Fibroblast of lung (primary cell): ENCODE data around the gene KIAA1755. TPM values are rescaled to one million over a fixed set of nuclear protein-coding genes. Genes with fewer than 3 reads are reported as not detected.

ENCODE experiments used
- DNase-seq, 2 donors: peaks; one replicate each; pipeline versions ENCODE4 v3.0.0 to v3.0.0-alpha.2; 2010; ENCODE audit warnings: low read depth in 2 of 2
- H2AFZ ChIP-seq: 2 replicates; pipeline ENCODE4 v1.5.1; 2012; ENCODE audit warnings: low read length, control low read depth, inconsistent platforms
- H3K27ac ChIP-seq: 2 replicates; pipeline ENCODE4 v1.5.1; 2011; ENCODE audit warnings: low read length, control low read depth; ENCODE audit not compliant: insufficient read depth
- H3K27me3 ChIP-seq: 2 replicates; pipeline ENCODE4 v1.5.1; 2011; ENCODE audit warnings: mild to moderate bottlenecking, low read length; ENCODE audit not compliant: control insufficient read depth, insufficient read depth
- H3K36me3 ChIP-seq: 2 replicates; pipeline ENCODE4 v1.5.1; 2011; ENCODE audit warnings: low read length; ENCODE audit not compliant: control insufficient read depth, insufficient read depth
- H3K4me1 ChIP-seq: 2 replicates; pipeline ENCODE4 v1.5.1; 2011; ENCODE audit warnings: low read length; ENCODE audit not compliant: control insufficient read depth, insufficient read depth; ENCODE audit errors: extremely low read depth
- H3K4me2 ChIP-seq: 2 replicates; pipeline ENCODE4 v1.5.1; 2011; ENCODE audit warnings: low read length, control low read depth; ENCODE audit not compliant: insufficient read depth; ENCODE audit errors: extremely low read depth
- H3K4me3 ChIP-seq, 4 experiments: fragments of 200-600 bp in 1 of 4; sonication (generic) in 1 of 4; replicated peaks in 1 of 4; 2 replicates each; pipeline ENCODE4 v1.5.1; 2011 to 2016; ENCODE audit warnings: low read length in 4 of 4, low read depth in 3 of 4, mild to moderate bottlenecking in 3 of 4, control low read depth in 2 of 4, inconsistent platforms in 1 of 4, mixed read lengths in 1 of 4; ENCODE audit not compliant: insufficient read depth in 1 of 4; ENCODE audit errors: control extremely low read depth in 1 of 4
- H3K79me2 ChIP-seq: 2 replicates; pipeline ENCODE4 v1.5.1; 2012; ENCODE audit warnings: mild to moderate bottlenecking, low read length, inconsistent platforms; ENCODE audit not compliant: control insufficient read depth, insufficient read depth
- H3K9ac ChIP-seq: 2 replicates; pipeline ENCODE4 v1.5.1; 2011; ENCODE audit warnings: mild to moderate bottlenecking, low read length, control low read depth; ENCODE audit not compliant: insufficient read depth
- H3K9me3 ChIP-seq: 2 replicates; pipeline ENCODE4 v1.5.1; 2012; ENCODE audit warnings: low read depth, low read length; ENCODE audit not compliant: control insufficient read depth, insufficient read depth
- H4K20me1 ChIP-seq: 2 replicates; pipeline ENCODE4 v1.5.1; 2011; ENCODE audit warnings: low read length; ENCODE audit not compliant: control insufficient read depth, insufficient read depth; ENCODE audit errors: extremely low read depth
- EZH2 ChIP-seq: IDR thresholded peaks from 2 replicates; pipeline ENCODE4 v1.5.1; 2012; ENCODE audit warnings: low read length, control low read depth, mild to moderate bottlenecking; ENCODE audit errors: missing control alignments
- polyA plus RNA-seq, 2 donors: library from polyadenylated mRNA; depleted of rRNA in 1 of 2; stranded (reverse) in 1 of 2; unstranded in 1 of 2; fragments of >200 nt; gene quantifications; 2 replicates each; pipeline ENCODE4 v1.2.1, GENCODE V29; 2011 to 2012; ENCODE audit warnings: missing spikeins in 1 of 2
- total RNA-seq: library from RNA; depleted of rRNA; stranded (reverse); fragments of >200 nt; gene quantifications from 2 replicates; pipeline ENCODE4 v1.2.1, GENCODE V29; 2014
- TF ChIP-seq, protein P1 (sequence below), 2 donors: IDR thresholded peaks in 1 of 2; conservative IDR thresholded peaks in 1 of 2; 1 replicate in 1 of 2; 2 replicates in 1 of 2; pipeline ENCODE4 v1.5.1; 2011 to 2012; ENCODE audit warnings: low read length in 2 of 2, control low read depth in 1 of 2, inconsistent platforms in 1 of 2, low read depth in 1 of 2, mild to moderate bottlenecking in 1 of 2

Gene KIAA1755
- total and polyA plus RNA-seq, 2 donors (not counting 1 experiment from before 2014, with no cell fraction given), result 0.60 to 2.8 TPM

- TF ChIP-seq, protein P1, sequence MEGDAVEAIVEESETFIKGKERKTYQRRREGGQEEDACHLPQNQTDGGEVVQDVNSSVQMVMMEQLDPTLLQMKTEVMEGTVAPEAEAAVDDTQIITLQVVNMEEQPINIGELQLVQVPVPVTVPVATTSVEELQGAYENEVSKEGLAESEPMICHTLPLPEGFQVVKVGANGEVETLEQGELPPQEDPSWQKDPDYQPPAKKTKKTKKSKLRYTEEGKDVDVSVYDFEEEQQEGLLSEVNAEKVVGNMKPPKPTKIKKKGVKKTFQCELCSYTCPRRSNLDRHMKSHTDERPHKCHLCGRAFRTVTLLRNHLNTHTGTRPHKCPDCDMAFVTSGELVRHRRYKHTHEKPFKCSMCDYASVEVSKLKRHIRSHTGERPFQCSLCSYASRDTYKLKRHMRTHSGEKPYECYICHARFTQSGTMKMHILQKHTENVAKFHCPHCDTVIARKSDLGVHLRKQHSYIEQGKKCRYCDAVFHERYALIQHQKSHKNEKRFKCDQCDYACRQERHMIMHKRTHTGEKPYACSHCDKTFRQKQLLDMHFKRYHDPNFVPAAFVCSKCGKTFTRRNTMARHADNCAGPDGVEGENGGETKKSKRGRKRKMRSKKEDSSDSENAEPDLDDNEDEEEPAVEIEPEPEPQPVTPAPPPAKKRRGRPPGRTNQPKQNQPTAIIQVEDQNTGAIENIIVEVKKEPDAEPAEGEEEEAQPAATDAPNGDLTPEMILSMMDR (conservative IDR thresholded peaks at IDR 0.05 in 1 of 2, IDR thresholded peaks at IDR 0.05 in 1 of 2; ENCODE audit: low read depth in 1 of 2, low read length in 2 of 2), result no peak
- no peak for TF ChIP-seq EZH2
- no peaks in the 10 kb centered on the region for H3K79me2 ChIP-seq
- H3K27me3 ChIP-seq, result no peaks in the 10 kb centered on the region
- peaks cover 27% of the 10 kb centered on the region for H3K4me1 ChIP-seq
- no peak overlapping the region for H3K9ac ChIP-seq
- no peak overlapping the region for H2AFZ ChIP-seq
- no peaks in the 10 kb centered on the region for H4K20me1 ChIP-seq
- H3K4me3 ChIP-seq, result no peak overlapping the region
- no peaks in the 10 kb centered on the region for H3K9me3 ChIP-seq
- no peaks in the 10 kb centered on the region for H3K36me3 ChIP-seq
- H3K4me2 ChIP-seq, result no peak overlapping the region
- no peak for DNase-seq
- H3K27ac ChIP-seq, result no peak overlapping the region
Measured at GRCh38 chr20:38195521-38195920, 65.0 kb downstream of the KIAA1755 start.

GRCh38 chr20:38194971-38195504 is 65.5 kb downstream of the KIAA1755 start:
- Histone ChIP-seq H3K27me3 (no peaks in the 10 kb centered on the region), H3K4me3 (no peak overlapping the region), H4K20me1 (no peaks in the 10 kb centered on the region), H3K36me3 (no peaks in the 10 kb centered on the region), H3K79me2 (no peaks in the 10 kb centered on the region), H3K4me1 (peaks cover 26% of the 10 kb centered on the region), H3K27ac (no peak overlapping the region), H3K4me2 (no peak overlapping the region), H3K9ac (no peak overlapping the region), H2AFZ (no peak overlapping the region), H3K9me3 (no peaks in the 10 kb centered on the region)
- DNase-seq, result no peak
- TF ChIP-seq, protein P1 (conservative IDR thresholded peaks at IDR 0.05 in 1 of 2, IDR thresholded peaks at IDR 0.05 in 1 of 2; ENCODE audit: low read depth in 1 of 2, low read length in 2 of 2), result no peak
- no peak for TF ChIP-seq EZH2

- no peaks in the 10 kb centered on the region for H3K36me3 ChIP-seq
- H3K4me2 ChIP-seq, result no peak overlapping the region
- TF ChIP-seq EZH2, result no peak
- no peaks in the 10 kb centered on the region for H4K20me1 ChIP-seq
- no peak overlapping the region for H3K27ac ChIP-seq
- no peak overlapping the region for H2AFZ ChIP-seq
- no peaks in the 10 kb centered on the region for H3K79me2 ChIP-seq
- H3K9me3 ChIP-seq, result no peaks in the 10 kb centered on the region
- no peak overlapping the region for H3K9ac ChIP-seq
- no peaks in the 10 kb centered on the region for H3K27me3 ChIP-seq
- H3K4me3 ChIP-seq, result no peak overlapping the region
- peaks cover 17% of the 10 kb centered on the region for H3K4me1 ChIP-seq
- DNase-seq, result no peak
Measured at GRCh38 chr20:38193586-38194105, 66.9 kb downstream of the KIAA1755 start.
